ENCODE data around the gene SCUBE1.

DNA sequence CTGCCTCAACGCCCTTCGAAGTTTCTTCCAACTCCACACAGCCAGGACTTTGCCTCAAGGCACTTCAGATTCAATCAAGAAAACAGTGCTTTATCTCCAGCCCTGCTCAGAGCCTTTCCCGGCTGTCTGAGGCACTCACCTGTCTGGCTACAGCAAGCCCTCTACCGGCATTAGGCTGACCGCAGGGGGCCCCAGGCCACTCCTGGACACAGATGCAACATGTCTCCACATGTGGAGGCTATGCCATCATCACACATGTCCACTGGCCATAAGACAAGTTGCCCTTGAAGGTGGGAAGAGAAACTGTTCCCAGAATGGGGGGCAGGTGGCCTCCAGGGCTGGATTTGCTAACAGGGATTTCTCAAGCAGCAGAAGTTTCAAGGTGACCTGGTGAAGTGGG, 10.0 kb downstream of the SCUBE1 start:
- TF ChIP-seq CTCF (IDR thresholded peaks at IDR 0.05; ENCODE audit: poor library complexity) (no peak), EZH2 (IDR thresholded peaks at IDR 0.05; ENCODE audit: borderline replicate concordance) (no peak), EZH2phosphoT487 (IDR thresholded peaks at IDR 0.05; ENCODE audit: low read depth, severe bottlenecking, unreplicated experiment) (no peak)
